Kidney (tissue), 14 donors: ENCODE results near the gene PRPF31. TPM values are rescaled to one million over a fixed set of nuclear protein-coding genes. Genes with fewer than 3 reads are reported as not detected.

Experiments used
- DNase-seq, 5 donors: peaks; one replicate each; pipeline ENCODE4 v3.0.0-alpha.2; 2013 to 2020
- FAIRE-seq: peaks from 2 replicates; lab custom pipeline; 2012; peaks lifted over from hg19 to GRCh38; lab: Jason Lieb, UNC
- H3K27ac ChIP-seq, 2 donors: one replicate each; pipeline ENCODE4 v1.7.0; 2013; ENCODE audit warnings: low read depth in 2 of 2, low read length in 2 of 2, inconsistent platforms in 1 of 2
- H3K27me3 ChIP-seq: one replicate; pipeline ENCODE4 v1.7.1; 2013; ENCODE audit warnings: low read length, inconsistent platforms; ENCODE audit not compliant: control insufficient read depth, insufficient read depth
- H3K36me3 ChIP-seq, 3 donors: one replicate each; pipeline versions ENCODE4 v1.7.0 to v1.7.1; 2013; ENCODE audit warnings: low read length in 3 of 3, control low read depth in 1 of 3, inconsistent platforms in 1 of 3; ENCODE audit not compliant: insufficient read depth in 3 of 3, control insufficient read depth in 2 of 3
- H3K4me1 ChIP-seq, 3 donors: one replicate each; pipeline versions ENCODE4 v1.7.0 to v1.7.1; 2013; ENCODE audit warnings: low read length in 3 of 3, inconsistent platforms in 1 of 3, low read depth in 1 of 3; ENCODE audit not compliant: control insufficient read depth in 2 of 3, insufficient read depth in 2 of 3
- H3K4me3 ChIP-seq, 3 donors: one replicate each; pipeline versions ENCODE4 v1.7.0 to v1.8.1; 2013; ENCODE audit warnings: low read length in 3 of 3, control low read depth in 1 of 3, inconsistent platforms in 1 of 3
- H3K9ac ChIP-seq, 3 donors: one replicate each; pipeline versions ENCODE4 v1.7.0 to v1.7.1; 2013; ENCODE audit warnings: low read length in 3 of 3, control low read depth in 1 of 3, inconsistent platforms in 1 of 3
- H3K9me3 ChIP-seq, 3 donors: one replicate each; pipeline versions ENCODE4 v1.7.0 to v1.7.1; 2013; ENCODE audit warnings: low read length in 3 of 3, control low read depth in 1 of 3, inconsistent platforms in 1 of 3; ENCODE audit not compliant: control insufficient read depth in 2 of 3, insufficient read depth in 1 of 3
- intact Hi-C: fragments of 100-400 bp; cut with DNase I; formaldehyde crosslinking; loops from one replicate; pipeline ENCODE4 v1.11.1; 2022
- polyA plus RNA-seq: library from polyadenylated mRNA; stranded (reverse); fragments of 350-450 nt; fragmentation: Illumina TruSeq; extraction: RNeasy Lipid Tissue Mini Kit (QIAGEN cat#74804); gene quantifications from one replicate; pipeline ENCODE4 v1.2.3, GENCODE V29; 2014; ENCODE audit warnings: low read depth, low replicate concordance; ENCODE audit not compliant: insufficient read depth
- total RNA-seq: library from RNA; stranded (reverse); fragmentation: NEBNext Ultra II Directional; extraction: Animal tissue kit (Norgen Biotek cat#: 25700); gene quantifications from one replicate; pipeline ENCODE4 v1.2.1, GENCODE V29; 2021
- TF ChIP-seq, protein P1 (sequence below): IDR thresholded peaks from 3 replicates; pipeline ENCODE4 v1.5.1; 2012; ENCODE audit warnings: mild to moderate bottlenecking, moderate library complexity, borderline replicate concordance; ENCODE audit not compliant: insufficient read depth; ENCODE audit errors: extremely low read depth
- donor health status: control.
- donor health status: control.
- donor health status: control.
- donor health status: control.
- donor health status: control.
- donor health status: DM: yes; HTN: yes; CAD: no.
- donor health status: Normal renal cell carcinoma (clear cell type).

Gene PRPF31
- total and polyA plus RNA-seq, 2 donors from 2014 or later, result 55.9 to 57.2 TPM

DNA sequence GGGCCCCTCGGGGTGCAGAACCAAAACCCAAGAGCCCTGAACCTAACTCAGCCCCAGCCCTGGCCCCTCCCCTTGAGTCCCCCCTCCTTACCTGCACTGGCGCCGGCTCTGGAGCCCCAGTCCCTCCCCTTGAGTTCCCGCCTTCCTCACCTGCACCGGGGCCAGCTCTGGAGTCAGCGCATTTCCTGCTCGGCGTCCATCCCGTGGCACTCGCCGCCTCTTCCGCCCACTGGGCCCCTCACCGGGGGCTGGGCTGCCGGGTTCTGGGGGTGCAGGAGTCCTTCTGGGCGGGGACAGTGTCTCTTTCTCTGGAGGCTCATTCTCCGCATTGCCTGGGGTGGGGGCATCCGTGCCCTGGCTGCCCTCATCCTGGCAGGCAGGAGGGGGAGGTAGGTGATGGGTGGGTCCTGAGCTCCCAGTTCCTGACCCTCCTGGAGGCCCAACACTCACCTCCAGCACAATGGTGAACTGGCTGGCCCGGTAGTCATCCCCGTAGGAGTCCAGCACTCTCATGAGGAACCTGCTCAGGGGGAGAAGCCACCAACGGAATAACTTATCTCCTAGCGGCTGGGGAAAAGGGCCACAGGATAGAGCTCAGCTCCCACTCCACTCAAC lies 7.6 kb upstream of the PRPF31 start:
- H3K27me3 ChIP-seq, result no peaks in the 10 kb centered on the region
- no peaks in the 10 kb centered on the region for H3K9me3 ChIP-seq
- H3K27ac ChIP-seq, result no peak overlapping the region
- H3K4me3 ChIP-seq, result no peak overlapping the region
- no peak for FAIRE-seq
- TF ChIP-seq, protein P1, sequence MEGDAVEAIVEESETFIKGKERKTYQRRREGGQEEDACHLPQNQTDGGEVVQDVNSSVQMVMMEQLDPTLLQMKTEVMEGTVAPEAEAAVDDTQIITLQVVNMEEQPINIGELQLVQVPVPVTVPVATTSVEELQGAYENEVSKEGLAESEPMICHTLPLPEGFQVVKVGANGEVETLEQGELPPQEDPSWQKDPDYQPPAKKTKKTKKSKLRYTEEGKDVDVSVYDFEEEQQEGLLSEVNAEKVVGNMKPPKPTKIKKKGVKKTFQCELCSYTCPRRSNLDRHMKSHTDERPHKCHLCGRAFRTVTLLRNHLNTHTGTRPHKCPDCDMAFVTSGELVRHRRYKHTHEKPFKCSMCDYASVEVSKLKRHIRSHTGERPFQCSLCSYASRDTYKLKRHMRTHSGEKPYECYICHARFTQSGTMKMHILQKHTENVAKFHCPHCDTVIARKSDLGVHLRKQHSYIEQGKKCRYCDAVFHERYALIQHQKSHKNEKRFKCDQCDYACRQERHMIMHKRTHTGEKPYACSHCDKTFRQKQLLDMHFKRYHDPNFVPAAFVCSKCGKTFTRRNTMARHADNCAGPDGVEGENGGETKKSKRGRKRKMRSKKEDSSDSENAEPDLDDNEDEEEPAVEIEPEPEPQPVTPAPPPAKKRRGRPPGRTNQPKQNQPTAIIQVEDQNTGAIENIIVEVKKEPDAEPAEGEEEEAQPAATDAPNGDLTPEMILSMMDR, result no peak
- H3K4me1 ChIP-seq, result peaks cover 0 to 3% (median 0%) of the 10 kb centered on the region in 3 donors
- H3K36me3 ChIP-seq, result peaks cover 0 to 12% (median 12%) of the 10 kb centered on the region in 3 donors
- DNase-seq, result peak in 1 of 5 donors; percentile 61
- intact Hi-C loops, result no loop called here
- H3K9ac ChIP-seq, result no peak overlapping the region

DNA sequence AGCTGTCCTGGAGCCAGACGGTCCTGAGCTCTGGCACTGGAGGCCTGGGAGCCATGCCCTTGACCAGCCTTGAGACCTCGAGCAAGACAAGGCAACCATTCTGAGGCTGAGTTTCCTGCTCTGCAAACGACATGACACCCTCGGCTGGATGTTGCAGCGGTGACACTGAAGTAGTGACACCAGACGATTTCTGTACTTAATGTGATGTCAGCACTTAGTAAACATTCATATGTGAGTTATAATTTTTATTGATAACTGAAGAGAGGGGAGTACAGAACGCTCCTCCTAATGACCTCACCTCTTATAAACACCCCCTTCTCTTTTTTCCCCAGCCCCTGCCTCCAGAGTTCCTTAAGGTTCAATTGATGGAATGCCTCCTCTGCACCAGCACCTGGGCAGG lies 7.1 kb upstream of the PRPF31 start:
- Histone ChIP-seq H3K9ac (no peak overlapping the region), H3K27me3 (no peaks in the 10 kb centered on the region), H3K4me3 (no peak overlapping the region), H3K36me3 (peaks cover 0 to 12% (median 12%) of the 10 kb centered on the region in 3 donors), H3K9me3 (no peaks in the 10 kb centered on the region), H3K27ac (no peak overlapping the region), H3K4me1 (no peaks in the 10 kb centered on the region)
- DNase-seq (no peak), FAIRE-seq (no peak)
- intact Hi-C loops, result no loop called here
- TF ChIP-seq, protein P1, result no peak

DNA sequence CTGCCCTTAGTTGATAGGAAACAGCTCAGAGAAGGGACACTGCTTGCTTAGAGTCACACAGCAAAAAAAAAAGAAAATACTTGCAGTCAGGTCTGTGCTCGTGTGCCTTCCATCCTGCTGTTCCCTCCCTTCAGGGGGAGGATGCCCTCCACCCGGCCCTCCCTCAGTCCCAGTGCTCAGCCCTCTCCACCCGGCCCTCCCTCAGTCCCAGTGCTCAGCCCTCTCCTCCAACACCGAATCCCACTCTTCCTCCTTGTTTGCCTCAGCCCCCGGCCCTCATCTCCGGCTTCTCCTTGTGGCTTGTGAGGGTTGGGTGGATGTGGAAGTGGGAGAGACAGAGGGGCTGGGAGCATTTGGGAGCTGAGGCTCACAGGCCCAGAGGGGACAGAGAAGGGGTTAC lies 5.9 kb upstream of the PRPF31 start:
- intact Hi-C loops, result no loop called here

More for the DNA sequence above, 5.9 kb upstream of the PRPF31 start:
- Histone ChIP-seq H3K4me1 (peaks cover 0 to 8% (median 0%) of the 10 kb centered on the region in 3 donors), H3K36me3 (peaks cover 0 to 12% (median 12%) of the 10 kb centered on the region in 3 donors), H3K4me3 (no peak overlapping the region), H3K27me3 (no peaks in the 10 kb centered on the region), H3K27ac (no peak overlapping the region), H3K9ac (no peak overlapping the region), H3K9me3 (no peaks in the 10 kb centered on the region)
- FAIRE-seq (no peak), DNase-seq (peak in 1 of 5 donors; percentile 82)
- TF ChIP-seq, protein P1, result no peak
